ENCODE data around the gene ALDH1A3.

DNA sequence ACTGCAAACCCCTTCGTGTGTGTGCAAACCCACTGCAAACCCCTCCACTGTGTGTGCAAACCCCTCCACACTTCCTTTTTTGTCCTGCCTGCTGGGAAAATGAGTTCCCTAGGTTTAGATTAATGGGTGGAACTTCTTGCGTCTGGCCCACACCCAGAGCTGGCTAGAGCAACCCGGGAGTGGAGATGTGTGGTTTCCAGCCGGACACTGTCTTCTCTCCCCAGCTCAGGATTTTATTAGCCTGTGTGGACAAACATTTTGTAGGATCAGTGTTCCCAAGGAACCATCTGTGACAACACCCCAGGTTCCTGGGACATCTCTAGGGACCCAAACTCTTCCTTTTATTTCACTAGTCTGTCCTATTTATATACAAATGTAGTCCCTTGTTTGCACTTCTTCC lies 29.9 kb downstream of the ALDH1A3 start:
- TF ChIP-seq, protein P1, sequence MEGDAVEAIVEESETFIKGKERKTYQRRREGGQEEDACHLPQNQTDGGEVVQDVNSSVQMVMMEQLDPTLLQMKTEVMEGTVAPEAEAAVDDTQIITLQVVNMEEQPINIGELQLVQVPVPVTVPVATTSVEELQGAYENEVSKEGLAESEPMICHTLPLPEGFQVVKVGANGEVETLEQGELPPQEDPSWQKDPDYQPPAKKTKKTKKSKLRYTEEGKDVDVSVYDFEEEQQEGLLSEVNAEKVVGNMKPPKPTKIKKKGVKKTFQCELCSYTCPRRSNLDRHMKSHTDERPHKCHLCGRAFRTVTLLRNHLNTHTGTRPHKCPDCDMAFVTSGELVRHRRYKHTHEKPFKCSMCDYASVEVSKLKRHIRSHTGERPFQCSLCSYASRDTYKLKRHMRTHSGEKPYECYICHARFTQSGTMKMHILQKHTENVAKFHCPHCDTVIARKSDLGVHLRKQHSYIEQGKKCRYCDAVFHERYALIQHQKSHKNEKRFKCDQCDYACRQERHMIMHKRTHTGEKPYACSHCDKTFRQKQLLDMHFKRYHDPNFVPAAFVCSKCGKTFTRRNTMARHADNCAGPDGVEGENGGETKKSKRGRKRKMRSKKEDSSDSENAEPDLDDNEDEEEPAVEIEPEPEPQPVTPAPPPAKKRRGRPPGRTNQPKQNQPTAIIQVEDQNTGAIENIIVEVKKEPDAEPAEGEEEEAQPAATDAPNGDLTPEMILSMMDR (IDR thresholded peaks at IDR 0.05): no peak
- TF ChIP-seq POLR2A (IDR thresholded peaks at IDR 0.05): no peak

Measured in thyroid gland (tissue), 4 donors.